ENCODE results near the gene NANOS3. TPM values are rescaled to one million over a fixed set of nuclear protein-coding genes. Genes with fewer than 3 reads are reported as not detected.

NANOS3 gene
- total RNA-seq, 1 donor from 2014 or later: not detected

- DNase-seq (no peak), ATAC-seq (no peak)
- TF ChIP-seq CTCF (IDR thresholded peaks at IDR 0.05): no peak
- no peaks in the 10 kb centered on the region for H3K36me3 ChIP-seq
- no peak overlapping the region for H3K27ac ChIP-seq
- intact Hi-C loops (cut with DNase I): no loop called here
- no peaks in the 10 kb centered on the region for H3K27me3 ChIP-seq
- H3K4me3 ChIP-seq: no peak overlapping the region
- peaks cover 22% of the 10 kb centered on the region for H3K4me1 ChIP-seq
- H3K9me3 ChIP-seq: no peaks in the 10 kb centered on the region
These were observed 6.7 kb downstream of the NANOS3 start for GRCh38 chr19:13883516-13884064.

DNA sequence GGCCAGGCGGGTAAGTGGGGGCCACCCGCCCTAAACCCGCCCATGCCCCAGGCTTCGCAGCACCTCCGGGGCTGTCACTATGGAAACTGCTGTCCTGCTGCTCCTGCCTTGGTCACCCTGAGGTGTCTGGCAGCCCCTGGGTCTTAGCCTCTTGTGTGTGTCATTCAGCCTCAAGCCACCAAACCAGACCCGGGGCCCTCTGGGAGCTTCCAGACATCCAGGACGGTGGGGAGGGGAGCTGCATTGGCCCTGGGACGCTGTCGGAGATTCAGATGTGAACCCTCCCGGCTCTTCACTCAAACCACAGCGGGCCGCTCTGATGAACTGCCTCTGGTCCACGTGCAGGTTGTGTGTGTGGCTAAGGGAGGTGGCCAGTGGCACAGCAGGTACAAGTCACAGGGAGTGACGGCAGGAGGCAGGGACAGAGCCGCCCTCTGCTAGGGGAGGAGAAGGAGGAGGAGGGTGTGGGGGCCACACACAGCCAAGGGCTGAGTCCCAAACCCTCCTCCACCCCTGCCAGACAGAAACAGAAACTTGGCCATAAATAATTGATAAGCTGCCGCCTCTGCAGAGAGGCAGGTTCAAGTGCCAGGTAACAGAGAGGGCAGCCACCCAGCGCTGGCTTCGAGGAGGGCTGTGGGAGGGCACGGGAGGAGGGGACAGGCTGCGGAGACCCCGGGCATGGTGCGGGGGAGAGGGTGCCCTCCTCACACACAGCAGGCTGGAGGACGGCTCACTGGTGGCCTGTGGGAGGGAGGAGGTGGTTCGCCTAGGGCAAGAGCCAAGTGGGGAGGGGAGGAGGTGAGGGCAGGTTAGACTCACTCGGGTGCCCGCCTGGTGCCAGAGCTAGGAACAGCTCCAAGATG is 8.0 kb downstream of the NANOS3 start:
- Histone ChIP-seq H3K27me3 (no peaks in the 10 kb centered on the region), H3K36me3 (no peaks in the 10 kb centered on the region), H3K27ac (no peak overlapping the region), H3K4me3 (no peak overlapping the region), H3K9me3 (no peaks in the 10 kb centered on the region), H3K4me1 (peaks cover 19% of the 10 kb centered on the region)
- no peak for TF ChIP-seq CTCF (IDR thresholded peaks at IDR 0.05)
- intact Hi-C loops (cut with DNase I): no loop called here
- peak; percentile 12 for ATAC-seq
- DNase-seq: no peak

DNA sequence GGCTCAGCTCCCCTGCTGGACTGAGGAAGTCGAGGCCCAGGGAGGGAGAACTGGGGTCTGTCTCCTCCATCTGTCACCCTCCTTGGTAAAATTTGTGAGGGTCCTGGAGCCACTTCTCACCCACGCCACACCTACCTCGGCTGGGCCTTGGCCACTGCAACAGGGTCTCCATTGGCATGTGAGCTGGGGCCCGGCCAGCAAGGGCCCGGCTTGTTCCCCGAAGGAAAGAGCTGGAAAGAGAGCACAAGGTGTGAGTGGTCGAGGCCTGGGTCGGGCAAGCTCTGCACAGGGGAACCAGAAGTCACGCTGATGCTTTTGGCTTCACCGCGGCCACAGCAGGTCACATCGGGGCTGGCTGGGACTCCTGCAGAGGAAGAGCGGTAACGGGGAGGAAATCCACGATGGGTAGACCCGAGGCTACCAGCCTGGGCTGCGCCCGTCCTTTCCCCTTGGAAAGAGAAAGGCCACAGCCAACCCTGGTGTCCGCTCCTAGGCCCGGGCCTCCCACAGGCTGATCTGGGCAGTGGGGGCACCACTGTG is 9.0 kb downstream of the NANOS3 start:
- TF ChIP-seq CTCF (IDR thresholded peaks at IDR 0.05): no peak
- no peak overlapping the region for H3K27ac ChIP-seq
- no peaks in the 10 kb centered on the region for H3K9me3 ChIP-seq
- no peak for DNase-seq
- H3K4me3 ChIP-seq: no peak overlapping the region
- no peaks in the 10 kb centered on the region for H3K27me3 ChIP-seq
- no peaks in the 10 kb centered on the region for H3K36me3 ChIP-seq
- intact Hi-C loops (cut with DNase I): no loop called here
- peaks cover 11% of the 10 kb centered on the region for H3K4me1 ChIP-seq
- ATAC-seq: no peak

DNA sequence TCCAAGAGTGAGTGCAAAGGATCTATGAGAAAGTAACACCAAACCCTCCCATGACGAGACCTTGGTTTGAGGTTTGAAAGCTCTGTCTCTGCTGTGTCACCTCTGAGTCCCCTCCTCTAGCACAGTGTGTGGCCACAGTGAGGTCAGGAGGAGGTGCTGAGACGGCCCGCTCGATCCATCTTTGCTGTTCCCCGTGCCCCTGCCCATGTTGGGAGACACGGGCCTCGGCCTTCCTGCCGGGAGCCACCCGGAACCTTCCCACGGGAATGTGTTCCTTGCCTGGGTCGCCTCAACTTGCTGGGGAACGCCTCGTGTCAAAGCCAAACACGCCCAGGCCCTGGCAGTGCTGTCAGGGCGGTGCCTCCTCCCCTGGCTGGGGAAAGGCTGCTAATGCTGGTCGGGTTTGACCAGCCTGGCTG is 10.1 kb downstream of the NANOS3 start:
- Histone ChIP-seq H3K4me3 (no peak overlapping the region), H3K9me3 (no peaks in the 10 kb centered on the region), H3K27me3 (no peaks in the 10 kb centered on the region), H3K36me3 (no peaks in the 10 kb centered on the region), H3K4me1 (no peaks in the 10 kb centered on the region), H3K27ac (no peak overlapping the region)
- ATAC-seq (no peak), DNase-seq (no peak)
- intact Hi-C loops (cut with DNase I): no loop called here
- no peak for TF ChIP-seq CTCF (IDR thresholded peaks at IDR 0.05)

GRCh38 chr19:13887517-13887916 is 10.6 kb downstream of the NANOS3 start:
- Histone ChIP-seq H3K9me3 (no peaks in the 10 kb centered on the region), H3K36me3 (no peaks in the 10 kb centered on the region), H3K27me3 (no peaks in the 10 kb centered on the region), H3K4me1 (no peaks in the 10 kb centered on the region), H3K27ac (no peak overlapping the region), H3K4me3 (no peak overlapping the region)
- intact Hi-C loops (cut with DNase I): no loop called here
- no peak for ATAC-seq
- no peak for TF ChIP-seq CTCF (IDR thresholded peaks at IDR 0.05)
- no peak for DNase-seq

Data from upper lobe of right lung (tissue), 1 donor.